Ishikawa (cell line): Measurements from ENCODE around the gene C2CD2L.

Source experiments
- CEBPB ChIP-seq: IDR thresholded peaks from 2 replicates; pipeline ENCODE4 v1.6.1; 2012
- CREB1 ChIP-seq: IDR thresholded peaks from 2 replicates; pipeline ENCODE4 v1.6.1; 2012; ENCODE audit warnings: low read depth
- EGR1 ChIP-seq: IDR thresholded peaks from 2 replicates; pipeline ENCODE4 v1.6.1; 2012
- EP300 ChIP-seq: IDR thresholded peaks from 2 replicates; pipeline ENCODE4 v1.6.1; 2012; ENCODE audit warnings: borderline replicate concordance
- FOXM1 ChIP-seq: IDR thresholded peaks from 2 replicates; pipeline ENCODE4 v1.6.1; 2012; ENCODE audit warnings: low read depth, borderline replicate concordance
- MAX ChIP-seq: IDR thresholded peaks from 2 replicates; pipeline ENCODE4 v1.6.1; 2012
- NFIC ChIP-seq: IDR thresholded peaks from 2 replicates; pipeline ENCODE4 v1.6.1; 2012
- RAD21 ChIP-seq: IDR thresholded peaks from 2 replicates; pipeline ENCODE4 v1.6.1; 2012; ENCODE audit warnings: low read depth
- REST ChIP-seq: IDR thresholded peaks from 2 replicates; pipeline ENCODE4 v1.6.1; 2012; ENCODE audit warnings: low read depth, mild to moderate bottlenecking
- TAF1 ChIP-seq: IDR thresholded peaks from 2 replicates; pipeline ENCODE4 v1.6.1; 2012; ENCODE audit warnings: low read depth, mild to moderate bottlenecking
- TCF12 ChIP-seq: IDR thresholded peaks from 2 replicates; pipeline ENCODE4 v1.6.1; 2012; ENCODE audit warnings: low read depth
- TEAD4 ChIP-seq: IDR thresholded peaks from 2 replicates; pipeline ENCODE4 v1.6.1; 2012
- USF1 ChIP-seq: IDR thresholded peaks from 2 replicates; pipeline ENCODE4 v1.6.1; 2012
- YY1 ChIP-seq: IDR thresholded peaks from 2 replicates; pipeline ENCODE4 v1.6.1; 2012; ENCODE audit warnings: low read depth
- ZBTB7A ChIP-seq: IDR thresholded peaks from 2 replicates; pipeline ENCODE4 v1.6.1; 2012; ENCODE audit warnings: low read depth

Gene C2CD2L

GRCh38 chr11:119091178-119091577 lies 16.0 kb upstream of the C2CD2L start:
- no peak for TF ChIP-seq FOXM1
- TF ChIP-seq YY1, result no peak
- TF ChIP-seq EP300, result no peak
- TF ChIP-seq TAF1, result no peak
- TF ChIP-seq RAD21, result no peak
- no peak for TF ChIP-seq EGR1
- TF ChIP-seq MAX, result no peak
- no peak for TF ChIP-seq USF1
- no peak for TF ChIP-seq NFIC
- TF ChIP-seq REST, result no peak
- no peak for TF ChIP-seq CREB1
- TF ChIP-seq ZBTB7A, result no peak
- TF ChIP-seq TEAD4, result no peak
- TF ChIP-seq CEBPB, result no peak
- TF ChIP-seq TCF12, result no peak

- TF ChIP-seq TCF12, result 0 out of 2 replicates have a peak, but pooled peaks have one; percentile 12
- TF ChIP-seq TAF1, result no peak
These were observed 14.9 kb upstream of the C2CD2L start for GRCh38 chr11:119091966-119092879.

GRCh38 chr11:119092880-119093842 lies 14.0 kb upstream of the C2CD2L start:
- TF ChIP-seq FOXM1 (no peak), TCF12 (no peak), YY1 (no peak), CEBPB (no peak), RAD21 (no peak), EGR1 (no peak), USF1 (no peak), ZBTB7A (no peak), MAX (no peak), TEAD4 (no peak), EP300 (no peak), REST (no peak), CREB1 (no peak), TAF1 (no peak), NFIC (no peak)

- no peak for TF ChIP-seq CREB1
- TF ChIP-seq TEAD4, result no peak
- no peak for TF ChIP-seq YY1
- peak; percentile 36; the same call in 1 of the 2 replicates for TF ChIP-seq TAF1
- TF ChIP-seq TCF12, result no peak
These were observed 13.0 kb upstream of the C2CD2L start for GRCh38 chr11:119093942-119094815.

GRCh38 chr11:119094816-119095065 lies 12.4 kb upstream of the C2CD2L start:
- no peak for TF ChIP-seq TAF1
- peak; percentile 34; the same call in 1 of the 2 replicates for TF ChIP-seq RAD21
